ENCODE results near the gene MAMDC2. TPM values are rescaled to one million over a fixed set of nuclear protein-coding genes. Genes with fewer than 3 reads are reported as not detected.

MAMDC2 gene
- total and polyA plus RNA-seq, 2 of the 8 experiments (the other 6 are each of a cell fraction or from before 2014, with no cell fraction given) = 6.1 to 15.4 TPM

DNA sequence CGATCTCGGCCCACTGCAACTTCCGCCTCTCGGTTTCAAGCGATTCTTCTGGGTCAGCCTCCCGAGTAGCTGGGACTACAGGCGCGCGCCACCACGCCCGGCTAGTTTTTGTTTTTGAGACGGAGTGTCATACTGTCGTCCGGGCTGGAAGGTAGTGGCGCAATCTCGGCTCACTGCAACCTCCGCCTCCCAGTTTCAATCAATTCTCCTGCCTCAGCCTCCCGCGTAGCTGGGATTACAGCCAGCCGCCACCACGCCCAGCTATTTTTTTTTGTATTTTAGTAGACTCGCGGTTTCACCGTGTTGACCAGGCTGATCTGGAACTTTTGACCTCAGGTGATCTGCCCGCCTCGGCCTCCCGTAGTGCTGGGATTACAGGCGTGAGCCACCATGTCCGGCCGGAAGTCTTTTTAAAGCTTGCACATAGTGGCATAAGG lies 216.4 kb downstream of the MAMDC2 start:
- H3K4ac ChIP-seq (replicated peaks; ENCODE audit: insufficient read length, low read depth, low read length) = no peak overlapping the region
- no peak overlapping the region for H2BK5ac ChIP-seq (ENCODE audit: low read depth, low read length)
- H3K36me3 ChIP-seq (ENCODE audit: control insufficient read depth in 2 of 4, insufficient read depth in 4 of 4, low read length in 3 of 4) = peaks cover 0 to 15% (median 5%) of the 10 kb centered on the region in 4 experiments; a peak in 5 of 8 replicates
- no peak overlapping the region for H3K18ac ChIP-seq (ENCODE audit: extremely low read depth, low read length)
- H3K56ac ChIP-seq (replicated peaks; ENCODE audit: insufficient read length, low read depth, low read length) = no peak overlapping the region
- H3K4me1 ChIP-seq (replicated peaks in 1 of 4; ENCODE audit: control insufficient read depth in 3 of 4, insufficient read depth in 4 of 4, low read length in 3 of 4) = peaks cover 0 to 4% (median 2%) of the 10 kb centered on the region in 4 experiments; a peak in 3 of 7 replicates
- no peak overlapping the region for H2BK15ac ChIP-seq (ENCODE audit: low read length)
- H4K8ac ChIP-seq (ENCODE audit: extremely low read depth, insufficient read depth, low read length) = no peak overlapping the region
- no peak overlapping the region for H2AK5ac ChIP-seq (ENCODE audit: low read depth, low read length)
- H3K23ac ChIP-seq (ENCODE audit: insufficient read length) = no peak overlapping the region
- FAIRE-seq = no peak
- H3K14ac ChIP-seq (ENCODE audit: insufficient read length) = no peak overlapping the region
- no peak for DNase-seq (ENCODE audit: low read depth in 1 of 2, low spot score in 2 of 2)
- no peak overlapping the region for H2BK120ac ChIP-seq (replicated peaks; ENCODE audit: low read depth, low read length)
- peaks cover 6 to 7% of the 10 kb centered on the region in 2 experiments for H4K20me1 ChIP-seq (replicated peaks in 1 of 2; ENCODE audit: control insufficient read depth in 1 of 2, insufficient read depth in 2 of 2, low read length in 2 of 2)
- H4K91ac ChIP-seq (replicated peaks; ENCODE audit: insufficient read length, low read length) = no peak overlapping the region
- WGBS, 2 experiments (ENCODE audit: extremely low coverage in 1 of 2, insufficient coverage in 1 of 2, insufficient read length in 1 of 2, insufficient replicate concordance in 2 of 2, low coverage in 1 of 2, low lambda C conversion rate in 2 of 2, missing lambda C conversion rate in 1 of 2) = 89% methylated on average over 30 of the region's 30 CpGs; no CpG with 5 or more reads in 1 of the 2 experiments
- ChIA-PET POLR2A (ENCODE audit: partially characterized antibody) (interaction anchor here (0.6 to 1.9 kb wide), 4 partner anchors 10 to 103 kb away, joined by 3 to 5 read pairs (median 3); no protein-coding TSS in a partner anchor), CTCF (ENCODE audit: partially characterized antibody) (interaction anchor here (0.7 to 1.1 kb wide), 3 partner anchors 12 to 342 kb away, joined by 3 to 4 read pairs (median 3); no protein-coding TSS in a partner anchor)
- TF ChIP-seq CEBPB (IDR thresholded peaks at IDR 0.05; ENCODE audit: low read depth, low read length) = 0 out of 2 replicates have a peak, but pooled peaks have one; percentile 6
- no peak for TF ChIP-seq CTBP2 (IDR thresholded peaks at IDR 0.05; ENCODE audit: borderline replicate concordance, insufficient read depth, insufficient read length, low read length)
- no peak for TF ChIP-seq SIN3A (conservative IDR thresholded peaks at IDR 0.05 in 1 of 2, IDR thresholded peaks at IDR 0.05 in 1 of 2; ENCODE audit: low read depth in 1 of 2, low read length in 2 of 2)
- no peak overlapping the region for H2AFZ ChIP-seq (ENCODE audit: low read length)
- peaks cover 9 to 57% of the 10 kb centered on the region in 2 experiments for H3K79me2 ChIP-seq (ENCODE audit: control insufficient read depth in 1 of 2, insufficient read depth in 2 of 2, low read length in 2 of 2)
- H3K4me2 ChIP-seq (ENCODE audit: insufficient read depth in 1 of 2, low read depth in 2 of 2, low read length in 2 of 2) = peak overlapping the region; percentile 81 to 86
- H3K4me3 ChIP-seq (ENCODE audit: extremely low read depth in 1 of 4, insufficient read depth in 2 of 4, low read depth in 3 of 4, low read length in 4 of 4) = peak overlapping the region; percentile 80 to 96 (median 92); a peak in 6 of 8 replicates
- H3K9ac ChIP-seq (replicated peaks in 1 of 4; ENCODE audit: extremely low read depth in 1 of 4, low read depth in 3 of 4, low read length in 3 of 4) = no peak overlapping the region
- H3K9me3 ChIP-seq (ENCODE audit: insufficient read depth in 2 of 2, low read depth in 1 of 2, low read length in 1 of 2) = no peaks in the 10 kb centered on the region
- no peaks in the 10 kb centered on the region for H3K79me1 ChIP-seq (ENCODE audit: low read depth, low read length)
- H2BK12ac ChIP-seq (ENCODE audit: low read depth, low read length) = no peak overlapping the region
- H3K23me2 ChIP-seq (ENCODE audit: low read depth, low read length) = no peaks in the 10 kb centered on the region; the same call in 1 of the 2 replicates
- H4K5ac ChIP-seq (ENCODE audit: insufficient read length, low read depth, low read length) = no peak overlapping the region
- H3K27me3 ChIP-seq (replicated peaks in 1 of 4; ENCODE audit: control insufficient read depth in 3 of 4, extremely low read depth in 1 of 4, insufficient read depth in 3 of 4, low read length in 3 of 4) = no peaks in the 10 kb centered on the region
- H2BK20ac ChIP-seq (ENCODE audit: low read length) = no peak overlapping the region
- H3K27ac ChIP-seq (ENCODE audit: low read depth, low read length) = no peak overlapping the region

Data from H1 (cell line).